H9 (cell line): ENCODE results near the gene KRTAP5-9. TPM values are rescaled to one million over a fixed set of nuclear protein-coding genes. Genes with fewer than 3 reads are reported as not detected.

Experiments
- DNase-seq: peaks from one replicate; pipeline ENCODE4 v3.0.0-alpha.2; 2017
- H2AFZ ChIP-seq: one replicate; pipeline ENCODE4 v1.6.1; 2013; ENCODE audit warnings: mild to moderate bottlenecking, low read length, control low read depth, moderate library complexity
- H2AK5ac ChIP-seq: 2 replicates; pipeline ENCODE4 v1.6.1; 2013; ENCODE audit warnings: low read length, control low read depth, mixed read lengths; ENCODE audit not compliant: insufficient read length
- H2BK120ac ChIP-seq: one replicate; pipeline ENCODE4 v1.6.1; 2013; ENCODE audit warnings: low read depth, mild to moderate bottlenecking, low read length, control low read depth, inconsistent platforms; ENCODE audit not compliant: poor library complexity, severe bottlenecking
- H2BK12ac ChIP-seq: 2 replicates; pipeline ENCODE4 v1.6.1; 2013; ENCODE audit warnings: low read length, control low read depth, mixed read lengths, low read depth; ENCODE audit not compliant: insufficient read length
- H2BK15ac ChIP-seq: 2 replicates; pipeline ENCODE4 v1.6.1; 2013; ENCODE audit warnings: low read depth, low read length, control low read depth
- H2BK20ac ChIP-seq: one replicate; pipeline ENCODE4 v1.6.1; 2013; ENCODE audit warnings: low read depth, mild to moderate bottlenecking, low read length, control low read depth, inconsistent platforms; ENCODE audit not compliant: poor library complexity, severe bottlenecking
- H2BK5ac ChIP-seq: 2 replicates; pipeline ENCODE4 v1.6.1; 2013; ENCODE audit warnings: low read length, control low read depth, mixed read lengths; ENCODE audit not compliant: insufficient read length
- H3K14ac ChIP-seq: 2 replicates; pipeline ENCODE4 v1.6.1; 2013; ENCODE audit warnings: low read length, control low read depth; ENCODE audit not compliant: insufficient read depth
- H3K18ac ChIP-seq: 2 replicates; pipeline ENCODE4 v1.6.1; 2013; ENCODE audit warnings: low read depth, mild to moderate bottlenecking, mixed read lengths, low read length, control low read depth; ENCODE audit not compliant: insufficient read length
- H3K23ac ChIP-seq: 2 replicates; pipeline ENCODE4 v1.6.1; 2013; ENCODE audit warnings: low read length, control low read depth, mixed read lengths, low read depth; ENCODE audit not compliant: insufficient read length
- H3K23me2 ChIP-seq: 2 replicates; pipeline ENCODE4 v1.6.1; 2013; ENCODE audit warnings: low read depth, mild to moderate bottlenecking, mixed read lengths, low read length, control low read depth; ENCODE audit not compliant: insufficient read length, poor library complexity, severe bottlenecking
- H3K27ac ChIP-seq: 2 replicates; pipeline ENCODE4 v1.5.1; 2013; ENCODE audit warnings: low read length, control low read depth, mixed read lengths, low read depth; ENCODE audit not compliant: insufficient read length
- H3K27me3 ChIP-seq: 2 replicates; pipeline ENCODE4 v1.6.1; 2013; ENCODE audit warnings: low read length, control low read depth, inconsistent platforms; ENCODE audit not compliant: insufficient read depth
- H3K4ac ChIP-seq: 2 replicates; pipeline ENCODE4 v1.6.1; 2013; ENCODE audit warnings: low read depth, mild to moderate bottlenecking, control low read depth, inconsistent platforms, low read length, moderate library complexity
- H3K4me1 ChIP-seq: 2 replicates; pipeline ENCODE4 v1.6.1; 2013; ENCODE audit warnings: low read length, control low read depth, inconsistent platforms; ENCODE audit not compliant: insufficient read depth
- H3K4me2 ChIP-seq: 2 replicates; pipeline ENCODE4 v1.6.1; 2013; ENCODE audit warnings: low read length, control low read depth, mixed read lengths; ENCODE audit not compliant: insufficient read length, insufficient read depth
- H3K56ac ChIP-seq: 2 replicates; pipeline ENCODE4 v1.6.1; 2013; ENCODE audit warnings: low read depth, mild to moderate bottlenecking, mixed read lengths, low read length, control low read depth; ENCODE audit not compliant: insufficient read length
- H3K79me1 ChIP-seq: 2 replicates; pipeline ENCODE4 v1.6.1; 2013; ENCODE audit warnings: low read depth, mild to moderate bottlenecking, moderate library complexity, low read length, control low read depth, inconsistent platforms; ENCODE audit not compliant: insufficient read depth, poor library complexity, severe bottlenecking
- H3K79me2 ChIP-seq: 2 replicates; pipeline ENCODE4 v1.6.1; 2013; ENCODE audit warnings: low read length, control low read depth, inconsistent platforms; ENCODE audit not compliant: insufficient read depth
- H3K9ac ChIP-seq: 2 replicates; pipeline ENCODE4 v1.6.1; 2013; ENCODE audit warnings: low read length, control low read depth, mixed read lengths; ENCODE audit not compliant: insufficient read length; ENCODE audit errors: extremely low read depth
- H3K9me3 ChIP-seq: one replicate; pipeline ENCODE4 v1.6.1; 2013; ENCODE audit warnings: low read depth, low read length, inconsistent platforms; ENCODE audit not compliant: control insufficient read depth
- H3T11ph ChIP-seq: one replicate; pipeline ENCODE4 v1.6.1; 2013; ENCODE audit warnings: mild to moderate bottlenecking, low read length, control low read depth, inconsistent platforms
- H4K20me1 ChIP-seq: one replicate; pipeline ENCODE4 v1.6.1; 2013; ENCODE audit not compliant: control insufficient read depth, insufficient read length, insufficient read depth
- H4K5ac ChIP-seq: 2 replicates; pipeline ENCODE4 v1.6.1; 2013; ENCODE audit warnings: low read depth, mild to moderate bottlenecking, mixed read lengths, low read length, control low read depth; ENCODE audit not compliant: insufficient read length
- H4K8ac ChIP-seq: replicated peaks from 2 replicates; pipeline ENCODE4 v1.6.1; 2013; ENCODE audit warnings: low read length, control low read depth, mixed read lengths, low read depth; ENCODE audit not compliant: insufficient read length
- H4K91ac ChIP-seq: 2 replicates; pipeline ENCODE4 v1.6.1; 2013; ENCODE audit warnings: low read depth, mild to moderate bottlenecking, moderate library complexity, mixed read lengths, low read length, control low read depth; ENCODE audit not compliant: insufficient read length
- H3K27ac Mint-ChIP-seq, 3 experiments: 2 replicates in 2 of 3; 3 replicates in 1 of 3; pipeline ENCODE4 v1.8.0; 2020 to 2021; ENCODE audit warnings: mixed read lengths in 3 of 3, mild to moderate bottlenecking in 1 of 3, moderate library complexity in 1 of 3
- H3K27me3 Mint-ChIP-seq: 2 replicates; pipeline ENCODE4 v1.8.0; 2021; ENCODE audit warnings: low read depth, mild to moderate bottlenecking, moderate library complexity, mixed read lengths
- H3K36me3 Mint-ChIP-seq, 3 experiments: 2 replicates in 2 of 3; 3 replicates in 1 of 3; pipeline ENCODE4 v1.8.0; 2020 to 2021; ENCODE audit warnings: low read depth in 3 of 3, mixed read lengths in 3 of 3; ENCODE audit not compliant: insufficient read depth in 1 of 3
- H3K4me1 Mint-ChIP-seq, 2 experiments: 2 replicates each; pipeline ENCODE4 v1.8.0; 2020; ENCODE audit warnings: mixed read lengths in 2 of 2
- H3K4me3 Mint-ChIP-seq, 2 experiments: 2 replicates in 1 of 2; 3 replicates in 1 of 2; pipeline ENCODE4 v1.8.0; 2020 to 2021; ENCODE audit warnings: mild to moderate bottlenecking in 2 of 2, mixed read lengths in 2 of 2, moderate library complexity in 1 of 2
- H3K9me3 Mint-ChIP-seq, 2 experiments: 2 replicates in 1 of 2; 3 replicates in 1 of 2; pipeline ENCODE4 v1.8.0; 2020; ENCODE audit warnings: mild to moderate bottlenecking in 2 of 2, mixed read lengths in 2 of 2, moderate library complexity in 1 of 2
- CTCF ChIP-seq: fragments of 200-600 bp; sonication (generic); conservative IDR thresholded peaks from 3 replicates; pipeline ENCODE4 v1.8.0; 2021; ENCODE audit warnings: antibody characterized with exemption, mild to moderate bottlenecking
- WGBS: extraction: QIAGEN DNeasy Blood & Tissue Kit; methylation state at CpG from one replicate; pipeline ENCODE4 v1.1.7; 2013; ENCODE audit warnings: missing lambda C conversion rate, low lambda C conversion rate, mixed read lengths; ENCODE audit not compliant: insufficient read length; ENCODE audit errors: extremely low coverage; 5-methylcytosine and 5-hydroxymethylcytosine counted together
- total RNA-seq: library from RNA; stranded (reverse); gene quantifications from 2 replicates; pipeline ENCODE4 v1.2.1, GENCODE V29; 2021

Gene KRTAP5-9
- total RNA-seq, 1 experiment from 2014 or later = not detected

DNA sequence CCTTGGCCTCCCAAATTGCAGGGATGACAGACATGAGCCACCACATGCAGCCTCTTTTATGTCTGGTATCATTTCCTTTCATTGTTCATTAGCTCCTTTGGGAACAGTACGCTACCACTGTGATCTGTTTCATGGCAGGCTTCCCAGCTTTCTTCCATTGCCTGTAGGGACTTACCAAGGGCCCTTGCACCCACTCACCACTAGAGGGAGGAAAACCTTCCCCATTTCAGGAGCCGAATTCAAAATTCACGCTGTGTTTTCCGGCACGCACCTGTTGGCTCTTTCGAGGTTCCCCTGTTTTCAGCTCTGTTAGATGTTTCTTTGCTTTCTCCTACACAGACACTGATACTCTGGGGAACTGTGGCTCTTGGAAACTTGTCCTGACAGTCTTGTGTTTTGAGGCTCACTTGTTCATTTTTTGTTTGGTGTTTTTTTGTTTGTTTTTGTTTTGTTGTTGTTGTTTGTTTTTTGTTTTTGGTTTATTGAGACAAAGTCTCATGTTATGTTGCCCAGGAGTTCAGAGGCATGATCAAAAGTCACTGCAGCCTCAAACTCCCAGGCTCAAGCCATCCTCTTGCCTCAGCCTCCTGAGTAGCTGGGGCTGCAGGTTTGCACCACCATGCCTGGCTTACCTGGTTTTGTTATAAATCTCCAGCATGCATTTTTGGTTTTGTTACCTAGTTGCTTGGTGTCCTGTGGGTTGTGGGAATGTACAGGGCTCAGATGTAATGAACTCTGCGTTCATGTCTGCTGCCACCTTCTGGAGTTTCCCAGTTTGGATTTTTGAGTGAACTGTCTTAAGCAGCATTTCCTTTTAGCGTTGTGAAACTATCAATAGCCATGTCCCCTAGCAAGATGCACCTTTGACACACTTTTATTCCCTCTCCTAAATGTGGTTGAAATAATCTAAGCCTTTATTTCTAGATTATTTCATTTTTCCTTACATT is 32.1 kb downstream of the KRTAP5-9 start:
- no peak overlapping the region for H3K18ac ChIP-seq
- H3K9me3 ChIP-seq = no peaks in the 10 kb centered on the region
- Mint-ChIP-seq H3K27ac (no peak overlapping the region), H3K9me3 (no peaks in the 10 kb centered on the region; a peak in 1 of 5 replicates), H3K4me1 (peaks cover 22 to 23% of the 10 kb centered on the region in 2 experiments), H3K36me3 (no peaks in the 10 kb centered on the region), H3K4me3 (no peak overlapping the region), H3K27me3 (peaks cover 42% of the 10 kb centered on the region)
- H2BK12ac ChIP-seq = no peak overlapping the region
- peak; percentile 89 for TF ChIP-seq CTCF
- H3T11ph ChIP-seq = no peak overlapping the region
- H2AFZ ChIP-seq = peak overlapping the region; percentile 67
- H4K20me1 ChIP-seq = no peaks in the 10 kb centered on the region
- no peak overlapping the region for H2BK5ac ChIP-seq
- no peak overlapping the region for H3K4me2 ChIP-seq
- H2BK15ac ChIP-seq = no peak overlapping the region
- H3K4ac ChIP-seq = no peak overlapping the region
- no peak overlapping the region for H2AK5ac ChIP-seq
- H3K23ac ChIP-seq = no peak overlapping the region
- no peak overlapping the region for H3K9ac ChIP-seq
- DNase-seq = peak; percentile 75
- no peak overlapping the region for H4K8ac ChIP-seq
- H3K23me2 ChIP-seq = no peaks in the 10 kb centered on the region
- H3K56ac ChIP-seq = no peak overlapping the region
- no peak overlapping the region for H2BK20ac ChIP-seq
- no peak overlapping the region for H2BK120ac ChIP-seq
- no peak overlapping the region for H3K14ac ChIP-seq
- no peaks in the 10 kb centered on the region for H3K79me1 ChIP-seq
- H3K79me2 ChIP-seq = no peaks in the 10 kb centered on the region
- H3K4me1 ChIP-seq = no peaks in the 10 kb centered on the region; the same call in 1 of the 2 replicates
- no peak overlapping the region for H4K5ac ChIP-seq
- no CpG with 5 or more reads among the region's 8 CpGs for WGBS
- H3K27ac ChIP-seq = no peak overlapping the region
- H4K91ac ChIP-seq = no peak overlapping the region
- H3K27me3 ChIP-seq = no peaks in the 10 kb centered on the region
